ENCODE data around the gene FBXL13. TPM values are rescaled to one million over a fixed set of nuclear protein-coding genes. Genes with fewer than 3 reads are reported as not detected.

The FBXL13 gene
- total RNA-seq, 1 experiment from 2014 or later, result 2.5 TPM

GRCh38 chr7:102933763-102934162 is 140.8 kb downstream of the FBXL13 start:
- Histone ChIP-seq H3K4me3 (ENCODE audit: low read depth in 2 of 2, low read length in 2 of 2) (no peak overlapping the region), H3K4me1 (ENCODE audit: control insufficient read depth, insufficient read depth, low read length) (no peaks in the 10 kb centered on the region), H3K27me3 (ENCODE audit: control insufficient read depth, insufficient read depth, low read length) (no peaks in the 10 kb centered on the region), H3K9me3 (ENCODE audit: control insufficient read depth, insufficient read depth, low read depth, low read length) (no peaks in the 10 kb centered on the region), H3K36me3 (ENCODE audit: control insufficient read depth, insufficient read depth, low read length) (no peaks in the 10 kb centered on the region), H3K27ac (ENCODE audit: low read length) (no peak overlapping the region; the same call in 1 of the 2 replicates)
- no TSS peak for BruUV-seq (replicated peaks)
- CTCF ChIA-PET, result no interaction called here
- no peak for DNase-seq (ENCODE audit: low read depth, low spot score)
- in situ Hi-C loops (cut with HindIII; ENCODE audit: low pct_unique_long_range_greater_than_20kb, low sequenced_read_pairs) (no loop called here), intact Hi-C loops (cut with micrococcal nuclease; ENCODE audit: unreplicated experiment) (no loop called here)
- no peak for TF ChIP-seq TCF7L2 (IDR thresholded peaks at IDR 0.05; ENCODE audit: low read depth, low read length)
- TF ChIP-seq POLR2AphosphoS5 (IDR thresholded peaks at IDR 0.05; ENCODE audit: low read depth, low read length), result no peak
- TF ChIP-seq REST (IDR thresholded peaks at IDR 0.05; ENCODE audit: insufficient read depth in 1 of 2, low read depth in 2 of 2, low read length in 1 of 2), result no peak
- no peak for TF ChIP-seq SIN3A (IDR thresholded peaks at IDR 0.05; ENCODE audit: borderline replicate concordance, insufficient read depth, low read depth, low read length)
- TF ChIP-seq CTCF (IDR thresholded peaks at IDR 0.05), result no peak
- ATAC-seq, result no peak
- POLR2A ChIA-PET, result no interaction called here

- Histone ChIP-seq H3K27ac (ENCODE audit: low read length) (no peak overlapping the region), H3K36me3 (ENCODE audit: control insufficient read depth, insufficient read depth, low read length) (no peaks in the 10 kb centered on the region), H3K4me1 (ENCODE audit: control insufficient read depth, insufficient read depth, low read length) (no peaks in the 10 kb centered on the region; the same call in 1 of the 2 replicates), H3K4me3 (ENCODE audit: low read depth in 2 of 2, low read length in 2 of 2) (no peak overlapping the region), H3K9me3 (ENCODE audit: control insufficient read depth, insufficient read depth, low read depth, low read length) (no peaks in the 10 kb centered on the region), H3K27me3 (ENCODE audit: control insufficient read depth, insufficient read depth, low read length) (no peaks in the 10 kb centered on the region)
- in situ Hi-C loops (cut with HindIII; ENCODE audit: low pct_unique_long_range_greater_than_20kb, low sequenced_read_pairs), result no loop called here
- intact Hi-C loops (cut with micrococcal nuclease; ENCODE audit: unreplicated experiment), result no loop called here
- TF ChIP-seq REST (IDR thresholded peaks at IDR 0.05; ENCODE audit: insufficient read depth in 1 of 2, low read depth in 2 of 2, low read length in 1 of 2), result no peak
- no peak for TF ChIP-seq SIN3A (IDR thresholded peaks at IDR 0.05; ENCODE audit: borderline replicate concordance, insufficient read depth, low read depth, low read length)
- no peak for TF ChIP-seq CTCF (IDR thresholded peaks at IDR 0.05)
- TF ChIP-seq POLR2AphosphoS5 (IDR thresholded peaks at IDR 0.05; ENCODE audit: low read depth, low read length), result no peak
- TF ChIP-seq TCF7L2 (IDR thresholded peaks at IDR 0.05; ENCODE audit: low read depth, low read length), result no peak
- no TSS peak for BruUV-seq (replicated peaks)
- ChIA-PET CTCF (no interaction called here), POLR2A (no interaction called here)
- ATAC-seq (no peak), DNase-seq (ENCODE audit: low read depth, low spot score) (no peak)
These were observed 142.8 kb downstream of the FBXL13 start for GRCh38 chr7:102931757-102932156.
